GM10248 (cell line): Measurements from ENCODE around the gene APOBEC4.

ENCODE experiments used
- CTCF ChIA-PET: fragments of 300-600 bp; sonication (Branson Sonifier 250); formaldehyde crosslinking; extraction: SDS; loops from one replicate; lab custom pipeline; 2021; ENCODE audit warnings: antibody characterized with exemption; lab: Yijun Ruan, JAX
- POLR2A ChIA-PET: fragments of 350-650 bp; sonication (Branson Sonifier 250); formaldehyde crosslinking; extraction: SDS; loops from one replicate; lab custom pipeline; 2020; ENCODE audit warnings: antibody characterized with exemption; lab: Yijun Ruan, JAX
- DNase-seq: peaks from one replicate; pipeline ENCODE4 v3.0.0; 2012; ENCODE audit errors: extremely low spot score
- TF ChIP-seq, protein P1 (sequence below): IDR thresholded peaks from 2 replicates; pipeline ENCODE4 v1.5.1; 2012; ENCODE audit warnings: mild to moderate bottlenecking, low read depth; ENCODE audit errors: extremely low read depth, missing control alignments, control extremely low read depth

The APOBEC4 gene

DNA sequence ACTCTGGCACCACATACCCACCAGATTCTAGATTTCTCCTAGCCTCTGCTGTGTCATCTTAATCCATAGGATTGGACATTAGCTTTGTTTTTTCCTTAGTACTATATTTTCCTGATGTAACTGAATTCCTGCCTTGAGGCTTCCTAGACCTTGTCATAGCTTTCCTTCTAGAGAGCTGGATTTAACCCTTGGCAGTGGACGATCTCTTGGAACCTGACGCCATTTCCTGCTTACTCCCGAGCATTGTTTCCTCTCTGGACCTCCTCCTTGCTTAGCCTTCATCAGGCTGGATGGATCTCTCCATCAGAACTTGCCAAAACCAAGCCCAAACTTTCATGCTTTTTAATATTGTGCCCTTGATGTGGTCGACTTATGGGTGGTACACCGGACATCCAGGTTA lies 1.5 kb downstream of the APOBEC4 start:
- DNase-seq = no peak
- TF ChIP-seq, protein P1, sequence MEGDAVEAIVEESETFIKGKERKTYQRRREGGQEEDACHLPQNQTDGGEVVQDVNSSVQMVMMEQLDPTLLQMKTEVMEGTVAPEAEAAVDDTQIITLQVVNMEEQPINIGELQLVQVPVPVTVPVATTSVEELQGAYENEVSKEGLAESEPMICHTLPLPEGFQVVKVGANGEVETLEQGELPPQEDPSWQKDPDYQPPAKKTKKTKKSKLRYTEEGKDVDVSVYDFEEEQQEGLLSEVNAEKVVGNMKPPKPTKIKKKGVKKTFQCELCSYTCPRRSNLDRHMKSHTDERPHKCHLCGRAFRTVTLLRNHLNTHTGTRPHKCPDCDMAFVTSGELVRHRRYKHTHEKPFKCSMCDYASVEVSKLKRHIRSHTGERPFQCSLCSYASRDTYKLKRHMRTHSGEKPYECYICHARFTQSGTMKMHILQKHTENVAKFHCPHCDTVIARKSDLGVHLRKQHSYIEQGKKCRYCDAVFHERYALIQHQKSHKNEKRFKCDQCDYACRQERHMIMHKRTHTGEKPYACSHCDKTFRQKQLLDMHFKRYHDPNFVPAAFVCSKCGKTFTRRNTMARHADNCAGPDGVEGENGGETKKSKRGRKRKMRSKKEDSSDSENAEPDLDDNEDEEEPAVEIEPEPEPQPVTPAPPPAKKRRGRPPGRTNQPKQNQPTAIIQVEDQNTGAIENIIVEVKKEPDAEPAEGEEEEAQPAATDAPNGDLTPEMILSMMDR = no peak
- ChIA-PET POLR2A (interaction anchor here (0.8 kb wide), 1 partner anchor 264 kb away, joined by 3 read pairs; no protein-coding TSS in a partner anchor), CTCF (interaction anchor here (0.7 to 6.2 kb wide), 6 partner anchors 15 to 263 kb away, joined by 3 to 232 read pairs (median 4); no protein-coding TSS in a partner anchor)

DNA sequence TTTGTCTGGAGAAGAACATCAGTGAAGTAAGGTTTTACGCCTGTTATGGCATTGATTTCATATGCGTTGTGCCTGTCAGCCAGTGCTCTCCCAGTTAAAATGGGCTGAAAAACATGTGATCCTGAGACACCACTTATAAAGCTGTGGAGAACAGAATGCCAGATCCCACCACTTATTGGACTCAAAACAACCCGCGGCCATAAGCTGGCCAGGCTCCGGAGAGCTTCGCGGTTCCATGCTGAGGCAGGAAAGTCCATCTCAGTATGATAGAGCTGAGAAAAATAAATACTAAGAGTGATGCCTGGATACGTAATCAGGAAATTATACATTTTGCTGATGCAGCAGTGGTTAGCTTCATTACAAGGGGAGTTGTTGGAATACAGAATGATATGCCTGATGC lies 5.1 kb downstream of the APOBEC4 start:
- ChIA-PET POLR2A (no interaction called here), CTCF (interaction anchor here (4.9 to 7.0 kb wide), 3 partner anchors 15 to 267 kb away, joined by 23 to 47 read pairs (median 42); no protein-coding TSS in a partner anchor)
- TF ChIP-seq, protein P1 = no peak
- DNase-seq = no peak

DNA sequence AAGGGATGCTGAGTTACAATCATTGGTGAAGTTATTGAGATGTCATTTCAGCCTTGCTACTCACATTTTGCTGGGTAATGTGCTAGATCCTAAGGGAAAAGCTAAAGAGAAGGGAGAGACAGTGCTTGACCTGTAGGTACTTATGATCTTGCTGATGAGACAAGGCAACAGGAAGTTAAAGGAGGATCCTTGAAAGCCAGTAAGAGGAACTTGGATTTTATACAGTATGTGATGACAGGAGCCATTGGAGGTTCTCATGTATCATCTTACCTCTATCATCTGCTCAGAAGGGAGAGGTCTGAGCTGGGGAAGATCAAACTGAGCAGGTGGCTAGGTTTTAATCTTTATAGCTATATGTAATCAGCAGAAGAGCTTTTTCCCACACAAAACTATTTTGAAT lies 6.3 kb downstream of the APOBEC4 start:
- DNase-seq = no peak
- CTCF ChIA-PET = interaction anchor here (1.6 to 7.0 kb wide), 6 partner anchors 8 to 268 kb away, joined by 5 to 57 read pairs (median 32); no protein-coding TSS in a partner anchor
- POLR2A ChIA-PET = no interaction called here
- TF ChIP-seq, protein P1 = no peak

DNA sequence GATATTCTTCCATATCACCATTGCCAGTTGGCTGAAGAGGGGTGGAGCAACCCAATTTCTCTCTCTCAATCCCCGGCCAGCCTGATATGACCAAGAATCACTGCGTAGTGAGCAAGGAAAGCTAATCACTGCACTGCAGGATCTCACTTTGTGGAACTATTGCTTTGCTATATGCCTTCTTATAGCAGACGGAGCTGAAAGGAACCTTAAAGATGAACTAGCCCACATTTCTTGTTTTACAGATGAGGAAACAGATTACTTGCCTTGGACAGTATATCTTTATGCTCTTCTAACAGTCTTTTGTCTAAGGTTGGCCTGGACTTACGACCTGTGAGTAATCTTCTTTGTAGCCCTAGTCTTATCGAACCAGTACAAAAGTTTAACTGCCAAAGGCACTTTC lies 7.6 kb downstream of the APOBEC4 start:
- CTCF ChIA-PET = interaction anchor here (1.2 to 7.0 kb wide), 7 partner anchors 10 to 269 kb away, joined by 3 to 57 read pairs (median 23); no protein-coding TSS in a partner anchor
- POLR2A ChIA-PET = no interaction called here
- TF ChIP-seq, protein P1 = no peak
- DNase-seq = no peak

DNA sequence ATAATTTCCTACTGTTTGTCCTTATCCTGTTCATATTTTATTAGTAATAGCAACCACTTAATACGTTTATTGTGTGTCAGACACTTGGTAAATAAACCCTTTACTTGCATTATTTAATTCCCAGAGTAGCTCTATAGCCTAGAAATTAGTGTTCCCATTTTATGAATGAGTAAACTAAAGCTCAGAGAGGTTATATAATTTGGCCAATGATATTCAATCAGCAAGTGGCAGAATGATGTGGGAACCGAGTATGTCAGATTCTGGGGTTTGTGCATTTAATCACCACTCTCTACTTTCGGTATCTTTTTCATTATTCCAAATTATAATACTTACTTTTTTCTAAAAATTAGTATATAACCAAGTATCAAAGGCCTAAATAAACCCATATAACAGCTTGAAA lies 10.9 kb downstream of the APOBEC4 start:
- ChIA-PET CTCF (no interaction called here), POLR2A (no interaction called here)
- DNase-seq = no peak
- TF ChIP-seq, protein P1 = no peak

DNA sequence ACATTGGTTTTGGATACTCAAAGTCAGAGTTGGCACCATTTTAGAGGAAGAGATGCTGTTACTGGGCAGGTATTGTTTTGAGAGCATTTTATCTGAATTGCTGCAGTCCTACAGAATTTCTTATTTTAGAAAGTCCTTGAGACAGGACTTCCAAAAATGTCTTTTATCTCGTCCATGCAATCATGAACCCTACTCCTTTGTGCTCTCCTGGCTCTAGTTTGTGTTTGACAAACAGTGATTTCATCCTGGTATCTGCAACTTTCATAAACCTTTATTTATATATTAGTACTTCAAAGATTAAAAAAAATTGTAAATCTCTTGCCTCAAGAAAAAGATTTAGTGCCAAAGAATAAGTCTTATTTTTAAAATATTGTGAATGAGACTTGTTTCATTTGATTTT lies 12.9 kb downstream of the APOBEC4 start:
- TF ChIP-seq, protein P1 = no peak
- no peak for DNase-seq
- POLR2A ChIA-PET = no interaction called here
- CTCF ChIA-PET = interaction anchor here (1.6 kb wide), 1 partner anchor 45 kb away, joined by 4 read pairs; no protein-coding TSS in a partner anchor
